Measurements from ENCODE around the gene FBXO3. TPM values are rescaled to one million over a fixed set of nuclear protein-coding genes. Genes with fewer than 3 reads are reported as not detected.

Gene FBXO3
- total RNA-seq, 3 donors from 2014 or later (not counting 1 experiment from before 2014, with no cell fraction given): 54.9 to 64.7 (median 56.2) TPM

GRCh38 chr11:33734441-33735270 is 39.7 kb downstream of the FBXO3 start:
- H3K4me1 ChIP-seq (ENCODE audit: control insufficient read depth, insufficient read depth, low read length): peaks cover 21% of the 10 kb centered on the region
- peak overlapping the region; percentile 89 for H3K4me3 Mint-ChIP-seq
- no peaks in the 10 kb centered on the region for H3K9me3 ChIP-seq (ENCODE audit: control insufficient read depth, insufficient read depth, low read length)
- H3K27ac Mint-ChIP-seq: peak overlapping the region; percentile 70 to 85
- no peaks in the 10 kb centered on the region for H3K36me3 Mint-ChIP-seq
- intact Hi-C loops (cut with micrococcal nuclease): loop anchor here (2.0 to 5.0 kb wide), 2 partner anchors 34 to 38 kb away; partner anchors contain the start of genes C11orf91 and FBXO3
- 44% methylated on average over 14 of the region's 15 CpGs for WGBS (ENCODE audit: insufficient coverage)
- H3K27me3 Mint-ChIP-seq (ENCODE audit: low read depth in 2 of 2): no peaks in the 10 kb centered on the region
- ATAC-seq (no peak), DNase-seq (no peak)
- TF ChIP-seq CTCF (IDR thresholded peaks at IDR 0.05): no peak
- no peaks in the 10 kb centered on the region for H3K27me3 ChIP-seq (ENCODE audit: control insufficient read depth, insufficient read depth, low read length)
- H3K36me3 ChIP-seq (ENCODE audit: control insufficient read depth, insufficient read depth, low read length): no peaks in the 10 kb centered on the region
- no peak overlapping the region for H3K27ac ChIP-seq (ENCODE audit: low read length)
- peaks cover 23 to 25% of the 10 kb centered on the region in 2 donors for H3K4me1 Mint-ChIP-seq
- H3K4me3 ChIP-seq (ENCODE audit: low read length): peak overlapping the region; percentile 58
- H3K9me3 Mint-ChIP-seq: no peaks in the 10 kb centered on the region

GRCh38 chr11:33733980-33734379 is 40.3 kb downstream of the FBXO3 start:
- H3K9me3 ChIP-seq (ENCODE audit: control insufficient read depth, insufficient read depth, low read length): no peaks in the 10 kb centered on the region
- intact Hi-C loops (cut with micrococcal nuclease): loop anchor here (2.0 kb wide), 1 partner anchor 33 kb away; the partner anchor contains the start of gene C11orf91
- ATAC-seq (no peak), DNase-seq (no peak)
- H3K36me3 ChIP-seq (ENCODE audit: control insufficient read depth, insufficient read depth, low read length): no peaks in the 10 kb centered on the region
- Mint-ChIP-seq H3K27me3 (ENCODE audit: low read depth in 2 of 2) (no peaks in the 10 kb centered on the region), H3K9me3 (no peaks in the 10 kb centered on the region), H3K36me3 (no peaks in the 10 kb centered on the region), H3K4me3 (no peak overlapping the region), H3K27ac (no peak overlapping the region), H3K4me1 (peaks cover 23 to 25% of the 10 kb centered on the region in 2 donors)
- no peak overlapping the region for H3K27ac ChIP-seq (ENCODE audit: low read length)
- no peak for TF ChIP-seq CTCF (IDR thresholded peaks at IDR 0.05)
- 98% methylated on average over 7 of the region's 7 CpGs for WGBS (ENCODE audit: insufficient coverage)
- no peaks in the 10 kb centered on the region for H3K27me3 ChIP-seq (ENCODE audit: control insufficient read depth, insufficient read depth, low read length)
- peaks cover 21% of the 10 kb centered on the region for H3K4me1 ChIP-seq (ENCODE audit: control insufficient read depth, insufficient read depth, low read length)
- H3K4me3 ChIP-seq (ENCODE audit: low read length): no peak overlapping the region

GRCh38 chr11:33731723-33732531 is 42.4 kb downstream of the FBXO3 start:
- Mint-ChIP-seq H3K4me1 (peaks cover 23 to 24% of the 10 kb centered on the region in 2 donors), H3K4me3 (no peak overlapping the region)

More at GRCh38 chr11:33731723-33732531, 42.4 kb downstream of the FBXO3 start:
- Mint-ChIP-seq H3K27ac (no peak overlapping the region), H3K9me3 (no peaks in the 10 kb centered on the region), H3K27me3 (ENCODE audit: low read depth in 2 of 2) (no peaks in the 10 kb centered on the region), H3K36me3 (no peaks in the 10 kb centered on the region)
- H3K27me3 ChIP-seq (ENCODE audit: control insufficient read depth, insufficient read depth, low read length): no peaks in the 10 kb centered on the region
- H3K27ac ChIP-seq (ENCODE audit: low read length): no peak overlapping the region
- no peaks in the 10 kb centered on the region for H3K9me3 ChIP-seq (ENCODE audit: control insufficient read depth, insufficient read depth, low read length)
- H3K4me1 ChIP-seq (ENCODE audit: control insufficient read depth, insufficient read depth, low read length): peaks cover 20% of the 10 kb centered on the region
- no peak overlapping the region for H3K4me3 ChIP-seq (ENCODE audit: low read length)
- DNase-seq (no peak), ATAC-seq (no peak)
- no peaks in the 10 kb centered on the region for H3K36me3 ChIP-seq (ENCODE audit: control insufficient read depth, insufficient read depth, low read length)
- no peak for TF ChIP-seq CTCF (IDR thresholded peaks at IDR 0.05)
- WGBS (ENCODE audit: insufficient coverage): 45% methylated on average over 7 of the region's 9 CpGs
- intact Hi-C loops (cut with micrococcal nuclease): no loop called here
